GM21723 (cell line): ENCODE data around the gene ZNF211.

Source experiments
- ATAC-seq: cut with Tn5 transposase; IDR thresholded peaks from one replicate; pipeline ENCODE4 v1.9.1; 2021; ENCODE audit warnings: mild to moderate bottlenecking, moderate library complexity; ENCODE audit not compliant: unreplicated experiment

ZNF211 gene

GRCh38 chr19:57653689-57654088 lies 20.7 kb downstream of the ZNF211 start:
- ATAC-seq = no peak

- ATAC-seq = no peak
Measured at GRCh38 chr19:57655443-57655842, 22.5 kb downstream of the ZNF211 start.

- ATAC-seq = no peak
Measured at GRCh38 chr19:57656346-57656745, 23.4 kb downstream of the ZNF211 start.

- ATAC-seq = no peak
Measured at GRCh38 chr19:57664269-57665127, 31.5 kb downstream of the ZNF211 start.

DNA sequence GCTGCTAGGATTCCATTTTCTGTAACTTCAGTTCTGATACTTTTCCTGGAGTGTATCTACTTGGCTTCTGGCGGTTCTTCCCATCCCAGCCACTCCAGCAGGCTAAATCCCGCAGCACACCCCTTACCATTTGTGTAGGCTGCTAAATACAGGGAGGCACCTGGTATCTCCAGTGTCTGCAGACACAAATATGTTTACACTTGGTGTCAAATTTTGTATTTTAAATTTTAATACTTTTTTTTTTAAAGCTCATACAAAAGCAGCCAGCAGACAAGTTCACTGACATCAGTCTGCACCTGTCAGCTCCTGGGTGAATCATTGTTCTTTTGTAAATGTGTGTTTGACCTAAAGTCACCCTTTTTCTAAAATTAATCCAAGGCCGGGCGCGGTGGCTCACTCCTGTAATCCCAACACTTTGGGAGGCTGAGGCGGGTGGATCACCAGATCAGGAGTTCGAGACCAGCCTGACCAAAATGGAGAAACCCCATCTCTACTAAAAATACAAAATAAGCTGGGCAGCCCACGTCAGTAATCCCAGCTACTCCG lies 32.4 kb downstream of the ZNF211 start:
- no peak for ATAC-seq

DNA sequence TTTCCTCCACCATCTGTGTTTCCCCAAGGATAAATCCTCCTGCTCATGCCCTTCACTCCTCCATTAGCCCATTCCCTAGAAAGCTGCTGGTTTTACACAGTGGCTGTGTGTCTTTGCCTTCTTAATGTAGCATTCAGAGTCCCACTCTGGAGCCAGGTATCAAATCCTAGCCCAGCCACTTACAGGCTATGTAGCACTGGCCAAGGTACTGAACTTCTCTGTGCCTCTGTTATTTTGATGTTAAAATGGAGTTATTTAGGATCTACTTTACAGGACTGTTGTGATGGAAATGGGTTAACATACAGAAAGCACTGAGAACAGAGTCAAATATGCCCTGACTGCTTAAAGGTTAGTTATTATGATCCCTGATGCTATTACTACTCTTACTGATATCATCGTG lies 34.3 kb downstream of the ZNF211 start:
- ATAC-seq = no peak

- ATAC-seq = no peak
Measured at GRCh38 chr19:57668635-57669034, 35.7 kb downstream of the ZNF211 start, which contains the start of gene ZSCAN4. Gene ZSCAN4 (plus strand): TSS chr19:57668935. CDS start chr19:57676146, 7,211 bp downstream.

DNA sequence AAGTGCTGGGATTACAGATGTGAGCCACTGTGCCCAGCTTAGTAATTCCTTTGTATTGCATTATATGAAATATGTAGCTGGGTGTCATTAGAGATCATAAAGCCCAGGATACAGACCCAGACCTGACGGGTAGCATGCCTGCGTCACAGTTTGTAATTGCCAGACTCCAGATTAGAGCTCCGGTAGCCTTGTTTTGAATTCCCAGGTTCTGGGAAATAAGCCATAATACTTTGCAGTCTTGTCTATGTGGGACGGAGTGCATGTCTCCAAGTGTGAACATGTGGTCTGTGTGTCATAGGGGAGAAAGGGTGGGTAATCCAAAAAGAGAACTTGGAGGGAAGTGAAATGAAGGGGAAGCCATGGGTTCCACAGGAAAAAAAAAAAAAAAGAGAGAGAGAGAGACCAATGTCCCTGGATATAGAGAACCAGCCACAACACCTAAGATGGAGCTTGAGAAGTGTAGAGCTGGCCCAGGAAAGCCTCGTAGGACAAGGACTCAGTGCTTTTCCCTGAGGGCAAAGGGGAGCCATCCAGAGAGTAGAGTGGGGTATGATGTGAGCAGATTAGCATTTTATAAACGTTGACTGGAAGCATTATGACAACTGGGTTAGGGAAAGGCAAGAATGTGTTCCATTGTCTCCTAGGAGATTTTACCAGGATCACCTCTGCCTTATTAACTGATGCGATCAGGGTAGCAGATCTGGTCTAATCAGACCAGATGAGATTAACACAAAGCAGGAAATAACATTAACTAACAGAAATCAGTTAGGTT lies 38.3 kb downstream of the ZNF211 start:
- no peak for ATAC-seq

- no peak for ATAC-seq
Measured at GRCh38 chr19:57672466-57672865, 39.5 kb downstream of the ZNF211 start.

DNA sequence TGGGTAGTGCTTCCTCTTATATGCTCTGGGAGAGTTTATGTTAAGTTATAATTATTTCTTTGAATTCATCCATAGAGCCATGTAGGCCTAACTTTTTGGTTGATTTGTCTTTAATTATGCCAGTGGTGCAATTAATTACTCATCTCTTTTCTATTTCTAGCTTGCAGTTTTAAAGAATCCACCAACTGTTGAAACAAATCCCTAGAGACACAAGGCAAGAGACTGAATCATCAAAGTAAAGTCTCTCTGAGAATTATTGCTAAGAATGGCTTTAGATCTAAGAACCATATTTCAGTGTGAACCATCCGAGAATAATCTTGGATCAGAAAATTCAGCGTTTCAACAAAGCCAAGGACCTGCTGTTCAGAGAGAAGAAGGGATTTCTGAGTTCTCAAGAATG lies 42.9 kb downstream of the ZNF211 start:
- no peak for ATAC-seq

GRCh38 chr19:57682226-57682766 lies 49.3 kb downstream of the ZNF211 start:
- no peak for ATAC-seq

GRCh38 chr19:57686727-57687126 lies 53.8 kb downstream of the ZNF211 start:
- no peak for ATAC-seq

GRCh38 chr19:57687363-57688010 lies 54.5 kb downstream of the ZNF211 start:
- ATAC-seq = no peak

GRCh38 chr19:57688011-57688763 lies 55.2 kb downstream of the ZNF211 start:
- no peak for ATAC-seq

DNA sequence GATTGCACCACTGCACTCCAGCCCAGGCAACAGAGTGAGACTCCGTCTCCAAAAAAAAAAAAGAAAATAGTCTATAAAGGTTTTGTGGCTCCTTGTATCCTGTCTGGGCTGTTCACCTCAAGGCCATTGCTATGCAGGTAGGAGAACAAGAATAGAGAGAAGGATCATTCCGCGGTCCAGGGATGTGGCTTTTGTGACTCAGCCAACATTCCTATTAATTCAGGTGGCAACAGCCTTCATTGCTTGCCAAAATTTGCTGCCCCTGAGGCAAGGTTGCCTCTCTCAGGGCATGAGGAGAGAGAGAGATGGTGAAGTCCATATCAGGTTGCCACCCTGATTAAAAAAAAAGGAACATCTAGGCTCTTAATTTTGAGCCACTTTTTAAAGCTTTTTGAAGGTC lies 56.8 kb downstream of the ZNF211 start:
- no peak for ATAC-seq
